Upper lobe of left lung (tissue), 4 donors: Measurements from ENCODE around the gene RNF213.

Source experiments
- CTCF ChIP-seq, 6 experiments: fragments of 450-650 bp in 4 of 6; fragments of 200-600 bp in 2 of 6; sonication (generic) in 2 of 6; IDR thresholded peaks; one replicate each; pipeline ENCODE4 v1.5.1; 2016 to 2019; ENCODE audit warnings: antibody characterized with exemption in 6 of 6
- POLR2A ChIP-seq, 4 donors: fragments of 450-650 bp; IDR thresholded peaks; one replicate each; pipeline ENCODE4 v1.5.1; 2016 to 2017; ENCODE audit warnings: antibody characterized with exemption in 4 of 4, mild to moderate bottlenecking in 2 of 4

GRCh38 chr17:80427366-80428282, 167.0 kb downstream of the RNF213 start:
- TF ChIP-seq CTCF (IDR thresholded peaks at IDR 0.05) = no peak
- no peak for TF ChIP-seq POLR2A (IDR thresholded peaks at IDR 0.05)
